Measurements from ENCODE around the gene PATZ1. TPM values are rescaled to one million over a fixed set of nuclear protein-coding genes. Genes with fewer than 3 reads are reported as not detected.
"Not testable (repeated sequence)": the region's sequence is repeated elsewhere in the genome, so short reads cannot be mapped to it uniquely, and the experiment has no call there.

The PATZ1 gene
- total RNA-seq, 1 donor from 2014 or later, result 11.5 TPM

- no peak for DNase-seq
- ATAC-seq, result no peak
- intact Hi-C loops (cut with micrococcal nuclease), result no loop called here
These were observed 17.6 kb downstream of the PATZ1 start for GRCh38 chr22:31328544-31328960.

- no peak for DNase-seq
- ATAC-seq, result peak; percentile 56
- intact Hi-C loops (cut with micrococcal nuclease), result no loop called here
These were observed 18.2 kb downstream of the PATZ1 start for GRCh38 chr22:31327806-31328543.

GRCh38 chr22:31326877-31327276, 19.3 kb downstream of the PATZ1 start:
- ATAC-seq (no peak), DNase-seq (no peak)
- intact Hi-C loops (cut with micrococcal nuclease), result no loop called here

- DNase-seq, result no peak
- intact Hi-C loops (cut with micrococcal nuclease), result no loop called here
- ATAC-seq, result no peak
These were observed 22.3 kb downstream of the PATZ1 start for GRCh38 chr22:31323578-31324550.

GRCh38 chr22:31321421-31321820, 24.7 kb downstream of the PATZ1 start:
- DNase-seq, result no peak
- intact Hi-C loops (cut with micrococcal nuclease), result no loop called here
- ATAC-seq, result no peak

- ATAC-seq; DNase-seq; intact Hi-C loops (cut with micrococcal nuclease): not testable (repeated sequence)
These were observed 31.9 kb downstream of the PATZ1 start for GRCh38 chr22:31314220-31314619.

GRCh38 chr22:31313366-31314147, 32.6 kb downstream of the PATZ1 start:
- DNase-seq, result peak; percentile 70
- intact Hi-C loops (cut with micrococcal nuclease), result no loop called here
- ATAC-seq, result peak; percentile 95

- ATAC-seq, result no peak
- DNase-seq, result no peak
- intact Hi-C loops (cut with micrococcal nuclease), result no loop called here
These were observed 38.0 kb downstream of the PATZ1 start for GRCh38 chr22:31308181-31308580.

- ATAC-seq, result no peak
- no peak for DNase-seq
- intact Hi-C loops (cut with micrococcal nuclease), result no loop called here
These were observed 41.0 kb downstream of the PATZ1 start for GRCh38 chr22:31305194-31305593.

GRCh38 chr22:31302537-31302936, 43.6 kb downstream of the PATZ1 start:
- intact Hi-C loops (cut with micrococcal nuclease), result no loop called here
- DNase-seq (no peak), ATAC-seq (no peak)

- intact Hi-C loops (cut with micrococcal nuclease), result no loop called here
- ATAC-seq, result no peak
These were observed 44.1 kb downstream of the PATZ1 start for GRCh38 chr22:31302006-31302405.

GRCh38 chr22:31300896-31301295, 45.2 kb downstream of the PATZ1 start:
- no peak for DNase-seq
- intact Hi-C loops (cut with micrococcal nuclease), result no loop called here
- no peak for ATAC-seq

More at GRCh38 chr22:31302006-31302405, 44.1 kb downstream of the PATZ1 start:
- no peak for DNase-seq

GRCh38 chr22:31295831-31296657, 50.1 kb downstream of the PATZ1 start:
- DNase-seq (no peak), ATAC-seq (no peak)
- intact Hi-C loops (cut with micrococcal nuclease), result no loop called here

- ATAC-seq (no peak), DNase-seq (no peak)
- intact Hi-C loops (cut with micrococcal nuclease), result no loop called here
These were observed 50.8 kb downstream of the PATZ1 start for GRCh38 chr22:31295360-31295759.

GRCh38 chr22:31292236-31292989, 53.7 kb downstream of the PATZ1 start, which contains the start of gene PIK3IP1:
PIK3IP1 (minus strand) TSS chr22:31292488; CDS start chr22:31292344, 144 bp downstream.
- DNase-seq, result peak; percentile 92
- ATAC-seq, result peak; percentile 73
- intact Hi-C loops (cut with micrococcal nuclease), result no loop called here

GRCh38 chr22:31291481-31292235, 54.5 kb downstream of the PATZ1 start:
- DNase-seq (no peak), ATAC-seq (peak; percentile 6)
- intact Hi-C loops (cut with micrococcal nuclease), result no loop called here
